GF-D8 (cell line): ENCODE measurements around the gene SCNN1A.

Experiments used
- DNase-seq: peaks from one replicate; lab custom pipeline; 2025; lab: John Stamatoyannopoulos, UW

Gene SCNN1A

DNA sequence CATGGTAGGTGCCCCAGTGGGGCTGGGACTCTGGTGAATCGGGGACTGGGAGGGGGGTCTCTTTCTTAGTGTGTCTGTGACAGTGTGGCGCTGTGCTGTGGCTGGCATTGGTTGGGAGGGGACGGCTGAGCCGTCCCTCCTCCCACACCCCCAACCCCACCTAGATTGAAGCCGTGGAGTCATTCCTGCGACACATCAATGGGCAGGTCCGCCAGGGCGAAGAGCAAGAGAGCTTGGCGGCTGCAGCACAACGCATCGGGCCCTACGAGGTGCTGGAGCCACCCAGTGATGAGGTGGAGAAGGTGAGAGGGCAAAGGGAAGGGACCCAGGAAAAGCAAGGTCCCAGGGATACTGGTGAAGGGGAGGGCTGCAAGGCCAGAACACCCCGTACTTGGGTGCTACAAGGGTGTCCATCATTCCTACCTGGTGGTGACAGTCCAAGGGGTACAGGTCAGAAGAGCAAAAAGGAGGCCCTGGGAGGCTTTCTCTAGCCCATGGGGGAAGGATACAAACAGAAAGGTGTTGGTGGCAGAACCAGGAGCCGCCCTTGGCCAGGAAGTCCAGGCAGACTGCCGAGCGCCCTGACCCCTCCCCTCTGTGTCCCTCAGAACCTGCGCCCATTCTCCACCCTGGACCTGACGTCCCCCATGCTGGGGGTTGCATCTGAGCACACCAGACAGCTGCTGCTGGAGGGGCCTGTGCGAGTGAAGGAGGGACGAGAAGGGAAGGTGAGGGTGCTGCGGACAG, 57.5 kb downstream of the SCNN1A start:
- DNase-seq = no peak

GRCh38 chr12:6316921-6317692, 58.3 kb downstream of the SCNN1A start:
- DNase-seq = no peak

GRCh38 chr12:6315704-6316597, 59.4 kb downstream of the SCNN1A start:
- DNase-seq = no peak

DNA sequence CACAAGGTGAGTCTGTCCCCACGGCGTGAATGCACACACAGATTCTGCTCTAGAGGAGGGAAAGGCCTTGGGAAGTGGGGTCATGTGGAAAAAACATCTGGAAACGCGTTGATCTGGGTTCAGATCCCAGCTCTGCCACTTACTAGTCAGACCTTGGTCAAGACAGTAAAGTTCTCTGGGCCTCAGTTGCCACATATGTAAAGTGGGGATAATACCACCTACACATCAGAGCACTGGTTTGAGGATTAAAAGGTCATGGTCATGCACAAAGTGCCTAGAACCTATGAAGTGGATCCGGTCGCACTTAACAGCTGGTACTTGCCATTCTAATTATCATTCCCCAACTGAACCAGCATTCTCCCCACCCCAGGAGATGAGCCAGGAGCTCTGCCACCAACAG, 60.2 kb downstream of the SCNN1A start:
- no peak for DNase-seq

DNA sequence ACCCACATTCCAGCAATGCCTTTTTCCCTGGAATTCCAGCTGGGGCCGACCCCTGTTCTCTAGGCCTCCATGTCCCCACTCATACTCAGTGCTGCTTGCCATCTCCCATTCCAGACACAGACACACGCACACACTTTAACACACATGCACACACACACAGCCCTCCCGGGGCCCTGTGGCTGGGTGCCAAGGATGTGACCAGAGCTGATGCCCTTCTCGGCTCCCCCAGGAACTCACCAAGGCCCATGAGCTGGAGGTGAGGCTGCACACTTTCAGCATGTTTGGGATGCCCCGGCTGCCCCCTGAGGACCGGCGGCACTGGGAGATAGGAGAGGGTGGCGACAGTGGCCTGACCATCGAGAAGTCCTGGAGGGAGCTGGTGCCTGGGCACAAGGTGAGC, 60.6 kb downstream of the SCNN1A start:
- DNase-seq = no peak

- DNase-seq = no peak
Measured at GRCh38 chr12:6313326-6313940, 61.9 kb downstream of the SCNN1A start.

GRCh38 chr12:6312529-6313325, 62.6 kb downstream of the SCNN1A start:
- no peak for DNase-seq

DNA sequence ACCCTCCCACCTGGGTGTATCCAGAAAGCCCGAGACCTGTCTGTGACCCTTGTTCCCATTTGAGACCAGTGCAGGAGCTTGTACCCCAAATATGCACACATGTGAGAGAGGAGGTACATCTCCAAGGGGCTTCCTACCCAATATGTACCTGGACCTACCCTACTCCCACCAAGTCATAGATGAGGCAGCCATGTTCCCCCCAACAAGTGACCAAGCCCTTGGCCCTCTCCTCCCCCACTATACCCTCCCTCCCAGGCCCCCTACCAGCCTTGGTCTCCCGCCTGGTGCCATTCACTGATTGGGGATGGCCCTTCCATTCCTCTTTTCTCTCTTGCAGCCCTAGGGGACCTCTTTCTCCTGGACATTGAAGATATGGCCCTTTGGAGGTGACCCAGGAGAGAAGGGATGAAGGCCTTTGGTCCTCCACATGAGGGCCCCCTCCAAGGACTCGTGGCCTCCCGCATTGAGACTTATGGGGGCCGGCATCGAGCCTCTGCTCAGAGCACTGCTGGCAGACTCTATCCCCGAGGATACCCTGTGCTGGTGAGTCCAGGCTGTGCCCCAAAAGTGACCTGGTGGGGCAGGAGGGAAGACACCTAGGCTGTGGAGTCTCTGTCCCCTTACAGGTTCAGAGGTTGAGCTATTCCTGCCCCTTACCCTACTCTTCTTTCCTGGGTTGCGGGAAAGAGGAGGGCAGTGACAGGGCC, 63.4 kb downstream of the SCNN1A start:
- DNase-seq = no peak

DNA sequence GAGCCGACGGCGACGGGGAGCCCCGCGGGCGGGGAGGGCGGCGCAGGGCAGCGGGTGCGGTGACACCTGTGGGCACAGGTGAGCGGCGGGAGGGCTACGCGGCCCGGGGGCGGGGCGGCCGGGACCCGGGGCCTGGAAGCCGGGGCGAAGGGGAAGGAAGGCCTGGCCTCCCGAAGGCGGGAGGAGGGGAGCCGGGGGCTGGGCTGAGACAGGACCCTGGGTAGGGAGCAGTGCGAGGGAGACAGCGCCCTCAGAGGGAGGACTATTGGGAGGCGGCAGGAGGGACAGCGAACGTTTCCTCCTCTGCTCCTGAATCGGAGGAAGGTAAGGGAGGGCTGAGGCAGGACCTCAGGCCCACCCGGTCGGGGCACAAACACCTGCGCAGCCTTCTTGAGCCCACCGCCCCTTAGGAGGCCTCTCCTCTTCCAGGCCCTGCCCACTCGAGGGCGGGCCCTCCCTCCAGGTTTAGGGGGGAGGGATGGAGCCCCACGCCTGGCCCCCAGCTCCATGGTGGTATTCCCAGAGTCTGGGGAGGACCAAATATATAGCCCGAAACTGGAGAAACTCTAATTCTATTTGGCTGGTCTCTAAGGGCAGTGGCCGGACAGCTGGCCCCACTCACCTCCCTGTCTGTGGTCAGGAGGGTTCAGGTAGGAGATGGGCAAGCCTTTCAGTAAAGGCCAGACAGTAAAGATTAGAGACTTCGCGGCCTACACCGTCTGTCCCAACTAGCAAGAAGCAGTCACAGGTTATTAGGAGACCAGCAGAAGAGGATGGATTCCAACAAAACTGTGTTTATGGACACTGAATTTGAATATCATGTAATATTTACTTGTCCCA, 64.4 kb downstream of the SCNN1A start:
- DNase-seq = no peak

- DNase-seq = no peak
Measured at GRCh38 chr12:6307529-6307928, 67.8 kb downstream of the SCNN1A start.

DNA sequence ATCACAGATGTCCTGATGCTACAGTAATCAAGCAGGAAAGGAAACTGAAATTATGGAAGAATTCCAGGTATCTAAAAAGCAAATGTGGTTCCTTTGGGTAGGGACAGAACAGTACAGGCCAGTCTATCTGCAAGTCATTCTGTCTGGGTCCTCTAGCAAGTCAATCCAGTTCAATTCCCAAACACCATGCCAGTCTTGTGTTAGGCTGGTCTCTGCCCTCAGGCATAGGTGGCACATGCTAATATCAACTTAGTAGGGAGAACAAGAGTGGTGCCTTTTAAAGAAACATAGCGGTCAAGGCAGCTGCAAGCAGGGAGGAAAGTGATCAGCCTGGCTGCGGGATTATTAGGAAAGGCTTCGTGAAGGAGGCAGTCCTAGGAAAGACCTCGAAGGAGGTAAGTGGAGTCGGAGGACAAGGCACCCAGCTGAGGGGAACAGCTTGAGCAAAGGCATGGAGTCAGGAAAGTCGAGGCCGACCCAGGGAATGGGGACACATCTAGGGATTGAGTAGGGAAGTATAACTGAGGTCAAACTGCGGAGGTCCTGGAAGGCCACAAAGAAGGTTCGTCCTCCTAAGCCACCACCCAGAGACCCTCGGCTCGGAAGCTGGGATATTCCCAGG, 68.7 kb downstream of the SCNN1A start:
- no peak for DNase-seq

DNA sequence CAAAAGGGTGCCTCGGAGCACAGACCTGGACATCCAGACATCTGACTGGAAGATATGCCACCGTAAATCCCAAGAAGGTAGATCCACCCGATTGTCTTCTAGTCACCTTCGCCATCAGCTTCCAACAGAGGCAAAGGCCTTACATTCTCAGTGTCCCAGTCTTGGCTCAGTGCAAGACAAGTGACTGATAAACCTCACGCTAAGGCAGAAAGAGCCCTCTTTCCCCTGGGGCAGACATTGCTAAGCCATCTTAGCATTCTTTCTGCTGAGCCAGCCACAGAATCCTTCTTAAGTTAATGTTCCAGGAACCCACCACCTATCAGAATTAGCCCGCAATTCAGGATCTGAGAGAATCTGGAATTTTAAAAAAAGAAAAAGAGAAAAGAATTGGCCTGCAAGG, 69.2 kb downstream of the SCNN1A start:
- no peak for DNase-seq

- no peak for DNase-seq
Measured at GRCh38 chr12:6303071-6303470, 72.3 kb downstream of the SCNN1A start.

DNA sequence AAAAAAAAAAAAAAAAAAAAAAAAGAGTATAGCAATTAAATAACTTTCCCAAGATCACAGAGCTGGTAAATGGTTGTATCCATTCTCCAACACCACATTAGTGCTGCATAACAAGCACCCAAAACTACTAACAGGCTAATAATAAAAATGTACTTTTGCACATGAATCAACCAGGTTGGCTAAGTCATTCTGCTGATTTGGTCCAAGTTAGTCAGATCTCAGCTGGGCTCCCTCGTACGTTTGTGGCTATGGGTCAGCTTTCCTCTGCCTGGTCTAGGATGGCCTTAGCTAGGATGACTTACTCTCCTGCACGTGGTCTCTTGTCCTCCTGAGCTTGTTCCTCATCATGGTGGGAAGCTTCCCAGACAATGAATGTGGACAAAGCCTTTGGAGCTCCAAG, 72.7 kb downstream of the SCNN1A start:
- no peak for DNase-seq

- no peak for DNase-seq
Measured at GRCh38 chr12:6301721-6302120, 73.6 kb downstream of the SCNN1A start.

DNA sequence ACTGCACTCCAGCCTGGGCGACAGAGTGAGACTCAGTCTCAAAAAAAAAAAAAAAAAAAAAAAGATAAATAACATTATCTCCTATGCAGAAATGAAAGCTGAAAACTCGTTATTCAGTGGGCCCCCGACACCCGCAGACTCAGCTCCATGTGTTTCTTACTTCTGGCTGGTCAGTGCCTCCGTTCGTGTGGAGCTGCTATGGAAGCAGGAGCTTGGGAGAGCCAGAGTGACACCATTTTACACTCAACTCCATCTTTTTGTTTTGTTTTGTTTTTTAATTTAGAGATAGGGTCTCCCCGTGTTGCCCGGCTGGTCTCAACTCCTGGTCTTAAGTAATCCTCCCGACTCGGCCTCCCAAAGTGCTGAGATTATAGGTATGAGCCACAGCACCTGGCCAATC, 78.2 kb downstream of the SCNN1A start:
- no peak for DNase-seq
